BJ (cell line): ENCODE data around the gene PCBP2. TPM values are rescaled to one million over a fixed set of nuclear protein-coding genes. Genes with fewer than 3 reads are reported as not detected.

Source experiments
- CTCF ChIA-PET: fragments of 350-600 bp; formaldehyde crosslinking; extraction: SDS; loops from one replicate; lab custom pipeline; 2021; ENCODE audit warnings: antibody characterized with exemption, inconsistent platforms; lab: Yijun Ruan, JAX
- POLR2A ChIA-PET: fragments of 300-600 bp; sonication (Branson Sonifier 250); formaldehyde crosslinking; extraction: SDS; loops from one replicate; lab custom pipeline; 2021; ENCODE audit warnings: antibody characterized with exemption; lab: Charles Lee
- DNase-seq: peaks from one replicate; pipeline ENCODE4 v3.0.0-alpha.2; 2011; ENCODE audit warnings: low read depth
- H3K27me3 ChIP-seq: 2 replicates; pipeline ENCODE4 v1.6.0; 2011; ENCODE audit warnings: low read length; ENCODE audit not compliant: control insufficient read depth, insufficient read depth
- H3K36me3 ChIP-seq: 2 replicates; pipeline ENCODE4 v1.5.1; 2011; ENCODE audit warnings: low read length; ENCODE audit not compliant: control insufficient read depth, insufficient read depth
- H3K4me3 ChIP-seq: 2 replicates; pipeline ENCODE4 v1.5.1; 2011; ENCODE audit warnings: low read depth, mild to moderate bottlenecking, control low read depth, low read length
- polyA plus RNA-seq: library from polyadenylated mRNA; depleted of rRNA; stranded (reverse); fragments of >200 nt; gene quantifications from 2 replicates; pipeline ENCODE4 v1.2.3, GENCODE V29; 2011
- TF ChIP-seq, protein P1 (sequence below): IDR thresholded peaks from 2 replicates; pipeline ENCODE4 v1.5.1; 2011; ENCODE audit warnings: low read depth, mild to moderate bottlenecking, control low read depth, inconsistent platforms, low read length, moderate library complexity; ENCODE audit not compliant: insufficient read depth

PCBP2 gene
- polyA plus RNA-seq, 1 experiment: 268 TPM

DNA sequence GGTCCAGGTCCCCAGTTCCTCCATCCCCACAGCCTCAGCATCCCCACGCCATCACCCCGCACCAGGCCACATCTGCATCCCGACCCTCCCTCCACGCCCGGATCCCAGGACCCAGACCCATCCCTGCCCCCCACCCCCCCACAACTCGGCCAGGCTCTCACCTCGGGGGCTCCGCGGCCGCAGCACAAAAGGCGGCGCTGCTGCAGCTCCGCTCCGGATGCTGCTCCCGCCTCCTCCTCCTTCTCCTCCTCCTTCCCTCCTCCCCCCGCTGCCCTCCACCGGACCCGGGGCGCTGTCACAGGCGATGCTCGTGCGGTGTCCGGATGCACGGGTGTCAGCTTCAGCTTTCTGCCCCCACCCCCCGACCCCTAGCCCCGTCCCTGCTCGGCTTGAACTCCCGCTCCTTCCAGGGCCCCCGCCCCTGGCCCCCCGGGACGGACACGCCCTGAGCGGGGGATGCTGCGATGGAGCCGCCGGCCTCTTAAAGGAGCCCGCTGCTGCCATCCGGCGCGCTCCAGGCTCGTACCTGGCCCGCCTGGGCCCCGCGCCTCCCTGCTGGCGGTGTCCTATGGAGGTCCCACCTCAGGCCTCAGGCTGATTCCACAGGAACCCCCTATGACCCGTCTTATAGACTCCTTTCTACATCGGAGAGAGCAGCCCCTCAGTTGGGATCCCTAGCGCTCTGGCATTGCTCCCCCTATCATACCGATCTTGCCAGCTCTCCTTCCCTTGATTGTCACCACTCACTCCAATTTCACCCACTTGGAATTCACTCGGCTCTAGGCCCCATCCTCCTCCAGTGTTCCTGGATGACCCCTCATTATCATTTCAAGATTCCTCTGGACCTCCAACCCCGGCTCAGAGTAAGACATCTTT lies 47.6 kb downstream of the PCBP2 start, which contains the start of gene MAP3K12:
MAP3K12 (minus strand) TSS at position 193 of the 876 bp plus-strand sequence. CDS start 12,067 bp downstream, outside the sequence.
- ChIA-PET POLR2A (interaction anchor here (0.5 to 0.6 kb wide), 3 partner anchors 17 to 119 kb away, joined by 3 to 4 read pairs (median 4); partner anchors contain the start of gene SP1), CTCF (interaction anchor here (0.7 to 1.9 kb wide), 5 partner anchors 9 to 204 kb away, joined by 3 to 6 read pairs (median 5); partner anchors contain the start of genes AAAS and PFDN5)
- no peak for DNase-seq
- H3K27me3 ChIP-seq: no peaks in the 10 kb centered on the region
- H3K4me3 ChIP-seq: peak within 1 kb of the TSS; percentile 89
- peaks cover 2% of the 10 kb centered on the region; the same call in 1 of the 2 replicates for H3K36me3 ChIP-seq
- TF ChIP-seq, protein P1, sequence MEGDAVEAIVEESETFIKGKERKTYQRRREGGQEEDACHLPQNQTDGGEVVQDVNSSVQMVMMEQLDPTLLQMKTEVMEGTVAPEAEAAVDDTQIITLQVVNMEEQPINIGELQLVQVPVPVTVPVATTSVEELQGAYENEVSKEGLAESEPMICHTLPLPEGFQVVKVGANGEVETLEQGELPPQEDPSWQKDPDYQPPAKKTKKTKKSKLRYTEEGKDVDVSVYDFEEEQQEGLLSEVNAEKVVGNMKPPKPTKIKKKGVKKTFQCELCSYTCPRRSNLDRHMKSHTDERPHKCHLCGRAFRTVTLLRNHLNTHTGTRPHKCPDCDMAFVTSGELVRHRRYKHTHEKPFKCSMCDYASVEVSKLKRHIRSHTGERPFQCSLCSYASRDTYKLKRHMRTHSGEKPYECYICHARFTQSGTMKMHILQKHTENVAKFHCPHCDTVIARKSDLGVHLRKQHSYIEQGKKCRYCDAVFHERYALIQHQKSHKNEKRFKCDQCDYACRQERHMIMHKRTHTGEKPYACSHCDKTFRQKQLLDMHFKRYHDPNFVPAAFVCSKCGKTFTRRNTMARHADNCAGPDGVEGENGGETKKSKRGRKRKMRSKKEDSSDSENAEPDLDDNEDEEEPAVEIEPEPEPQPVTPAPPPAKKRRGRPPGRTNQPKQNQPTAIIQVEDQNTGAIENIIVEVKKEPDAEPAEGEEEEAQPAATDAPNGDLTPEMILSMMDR: peak; percentile 26; the same call in 1 of the 2 replicates

- Histone ChIP-seq H3K4me3 (peak overlapping the region; percentile 89), H3K27me3 (no peaks in the 10 kb centered on the region), H3K36me3 (peaks cover 6% of the 10 kb centered on the region)
- TF ChIP-seq, protein P1: no peak
- CTCF ChIA-PET: interaction anchor here (1.0 to 1.8 kb wide), 6 partner anchors 9 to 179 kb away, joined by 4 to 9 read pairs (median 6); partner anchors contain the start of gene AAAS
- POLR2A ChIA-PET: interaction anchor here (0.6 to 1.4 kb wide), 5 partner anchors 8 to 1353 kb away, joined by 3 to 8 read pairs (median 4); no protein-coding TSS in a partner anchor
- DNase-seq: no peak
Observed at GRCh38 chr12:53500142-53500775, 48.4 kb downstream of the PCBP2 start.

DNA sequence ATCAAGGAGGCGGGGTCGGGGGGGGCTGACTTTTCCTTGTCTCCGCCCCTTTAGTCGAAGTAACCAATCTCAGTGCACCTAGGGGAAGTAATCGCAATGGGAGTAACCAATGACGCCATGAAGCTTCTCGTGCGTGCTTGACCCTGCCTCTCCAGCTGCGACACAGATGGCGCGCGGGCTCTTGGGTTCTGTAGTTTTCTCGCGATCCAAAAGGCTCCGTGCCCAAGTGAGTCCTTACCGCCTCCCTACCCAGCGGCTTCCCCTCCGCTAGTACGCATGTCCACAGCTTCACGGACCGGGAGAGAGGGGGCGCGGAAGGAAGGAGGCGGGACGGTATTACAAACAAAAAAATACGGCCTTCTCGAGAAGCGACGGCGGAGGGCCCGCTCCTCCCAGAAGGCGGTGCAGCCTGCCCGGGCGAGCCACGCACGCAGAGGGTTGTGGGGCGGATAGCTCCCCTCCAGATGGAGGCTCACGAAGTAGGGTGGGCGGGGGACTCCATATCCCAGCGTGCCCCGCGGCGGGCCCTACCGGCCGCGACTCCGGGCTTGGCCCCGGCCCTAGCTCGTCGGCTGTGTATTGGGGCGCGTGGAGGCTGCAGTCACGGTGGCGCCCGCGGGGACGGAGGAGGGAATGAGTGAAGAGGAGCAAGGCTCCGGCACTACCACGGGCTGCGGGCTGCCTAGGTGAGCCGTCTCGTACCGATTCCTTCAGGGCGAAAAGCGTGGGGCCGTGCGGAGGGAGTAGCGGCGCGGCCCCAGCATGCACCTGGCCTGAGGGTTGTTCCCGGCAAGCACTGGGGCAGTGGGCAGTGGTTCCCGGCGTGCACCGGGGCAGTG lies 49.1 kb downstream of the PCBP2 start, which contains the start of gene TARBP2:
TARBP2 (plus strand) TSS at position 508 of the 839 bp plus-strand sequence; CDS start at position 634, 126 bp downstream.
- TF ChIP-seq, protein P1: no peak
- POLR2A ChIA-PET: interaction anchor here (0.5 to 1.4 kb wide), 10 partner anchors 9 to 1354 kb away, joined by 3 to 8 read pairs (median 3); no protein-coding TSS in a partner anchor
- Histone ChIP-seq H3K4me3 (peak within 1 kb of the TSS; percentile 89), H3K36me3 (peaks cover 9% of the 10 kb centered on the region), H3K27me3 (no peaks in the 10 kb centered on the region)
- DNase-seq: peak; percentile 98
- CTCF ChIA-PET: interaction anchor here (0.6 to 1.8 kb wide), 10 partner anchors 8 to 177 kb away, joined by 3 to 9 read pairs (median 4); partner anchors contain the start of gene ATP5MC2

DNA sequence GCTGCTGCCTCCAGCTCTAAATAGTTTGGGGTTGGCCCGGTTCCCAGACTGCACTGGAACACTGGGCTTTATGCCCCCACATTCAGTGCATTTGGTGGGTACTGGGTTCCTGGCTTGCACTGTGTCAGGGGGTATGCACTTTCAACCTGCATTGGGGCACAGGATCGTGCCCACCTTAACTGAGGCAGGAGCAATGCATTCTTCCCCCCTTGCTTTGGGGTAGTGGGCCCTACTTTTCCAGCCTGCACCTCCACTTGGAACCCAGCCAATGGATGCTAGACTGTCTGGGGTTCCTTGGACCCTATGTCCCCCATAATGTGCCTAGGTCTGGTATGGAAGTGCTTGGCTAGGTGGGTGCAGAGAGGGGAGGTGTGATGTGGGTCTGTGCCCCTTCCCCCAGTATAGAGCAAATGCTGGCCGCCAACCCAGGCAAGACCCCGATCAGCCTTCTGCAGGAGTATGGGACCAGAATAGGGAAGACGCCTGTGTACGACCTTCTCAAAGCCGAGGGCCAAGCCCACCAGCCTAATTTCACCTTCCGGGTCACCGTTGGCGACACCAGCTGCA lies 49.8 kb downstream of the PCBP2 start:
- TF ChIP-seq, protein P1: no peak
- Histone ChIP-seq H3K36me3 (peaks cover 9% of the 10 kb centered on the region), H3K4me3 (peak overlapping the region; percentile 75), H3K27me3 (no peaks in the 10 kb centered on the region)
- ChIA-PET CTCF (interaction anchor here (0.8 to 1.5 kb wide), 7 partner anchors 7 to 175 kb away, joined by 3 to 9 read pairs (median 4); partner anchors contain the start of gene ATP5MC2), POLR2A (interaction anchor here (0.6 to 1.4 kb wide), 3 partner anchors 20 to 142 kb away, joined by 3 to 4 read pairs (median 3); no protein-coding TSS in a partner anchor)
- DNase-seq: no peak
